Subcutaneous adipose tissue (tissue), 4 donors: ENCODE results near the gene NUDT2. TPM values are rescaled to one million over a fixed set of nuclear protein-coding genes. Genes with fewer than 3 reads are reported as not detected.

Experiments
- CTCF ChIP-seq: fragments of 450-650 bp; IDR thresholded peaks from one replicate; pipeline ENCODE4 v1.5.1; 2016; ENCODE audit warnings: low read depth, mild to moderate bottlenecking, control low read depth, antibody characterized with exemption, moderate library complexity
- total RNA-seq, 4 donors: library from RNA; depleted of rRNA; stranded (reverse); fragments of >200 nt; gene quantifications; one replicate each; pipeline ENCODE4 v1.1.0, GENCODE V29; 2016

The NUDT2 gene
- total RNA-seq, 4 donors from 2014 or later: 13.0 to 29.2 (median 21.6) TPM

DNA sequence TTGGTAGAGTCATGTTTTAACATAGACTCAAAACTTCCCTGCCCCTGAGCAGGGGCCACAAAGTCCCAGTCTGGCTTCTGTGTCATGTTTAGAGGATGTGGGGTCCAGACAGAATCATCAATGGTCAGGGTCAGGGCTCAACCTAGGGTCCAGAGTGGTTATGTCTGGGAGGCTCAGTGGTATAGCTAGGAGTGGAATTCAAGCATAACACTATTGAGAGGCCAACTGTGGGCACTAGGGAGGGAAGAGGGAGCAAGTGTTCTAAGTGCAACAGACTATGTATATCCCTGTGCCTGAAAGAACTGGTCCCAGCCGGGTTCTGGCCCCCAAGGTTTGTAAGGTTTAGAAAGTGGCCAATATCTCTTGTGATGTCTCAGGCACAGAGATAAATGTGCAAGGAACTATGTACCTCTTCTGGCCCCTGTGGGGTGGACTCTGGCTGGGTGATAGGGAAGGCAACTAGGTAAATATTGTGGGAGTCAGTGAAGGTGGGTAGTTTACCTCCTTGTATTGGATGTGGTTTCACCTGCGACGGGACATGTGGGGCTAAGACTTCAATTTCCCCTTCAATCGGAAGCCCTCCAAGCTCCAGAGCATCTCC lies 33.3 kb downstream of the NUDT2 start:
- no peak for TF ChIP-seq CTCF

DNA sequence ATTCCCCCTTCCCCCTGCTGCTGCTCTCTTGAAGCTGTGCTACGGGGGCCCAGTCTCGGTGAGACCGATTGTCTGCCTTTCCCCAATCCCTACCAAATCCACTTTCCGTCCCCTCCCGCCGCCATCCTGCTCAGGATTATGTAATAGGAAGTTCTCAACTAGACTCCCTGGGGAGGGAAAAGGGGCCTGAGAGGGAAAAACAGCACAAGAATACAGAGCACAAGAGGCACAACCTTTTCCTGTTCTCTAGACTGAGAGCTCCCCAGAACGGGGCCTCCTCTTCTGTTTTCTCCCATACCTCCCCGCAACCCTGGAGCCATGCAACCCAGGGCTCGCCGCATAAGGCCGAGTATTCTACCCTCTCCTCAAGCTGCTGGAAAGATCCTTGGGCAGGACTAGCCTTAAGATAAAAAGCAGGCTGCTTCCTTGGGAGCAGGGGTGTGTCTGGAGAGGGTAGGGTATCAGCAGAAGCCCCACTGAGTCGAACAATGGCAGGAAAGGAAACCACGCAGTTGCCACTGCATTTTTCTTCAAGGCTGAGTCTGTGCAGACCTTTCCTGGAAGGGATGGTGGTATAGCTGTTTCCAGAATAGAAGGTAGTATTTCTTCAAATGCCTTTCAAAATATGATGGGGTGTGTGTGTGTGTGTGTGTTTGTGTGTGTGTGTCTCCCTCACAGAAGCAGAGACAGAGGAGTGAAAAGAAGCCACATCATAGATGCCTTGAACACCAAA lies 34.4 kb downstream of the NUDT2 start:
- no peak for TF ChIP-seq CTCF

DNA sequence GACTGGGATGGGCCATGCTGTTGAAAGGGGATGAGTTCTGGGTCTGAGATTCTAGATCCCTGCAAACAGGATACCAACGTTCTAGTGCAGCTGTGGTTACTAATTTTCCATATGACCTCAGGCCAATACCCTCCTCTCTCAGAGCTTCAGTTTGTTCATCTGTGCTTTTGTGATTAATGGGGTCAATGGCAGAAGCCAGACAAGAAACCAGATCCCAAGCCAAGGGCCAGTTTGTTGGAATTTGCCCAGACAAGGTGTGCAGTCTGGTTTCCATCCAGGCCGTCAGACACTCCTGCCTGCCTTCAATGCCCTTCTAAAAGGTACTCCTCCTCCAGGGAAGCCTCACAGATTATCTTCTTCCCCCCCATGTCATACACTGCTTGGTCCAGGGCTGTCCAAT lies 35.9 kb downstream of the NUDT2 start:
- TF ChIP-seq CTCF: no peak

DNA sequence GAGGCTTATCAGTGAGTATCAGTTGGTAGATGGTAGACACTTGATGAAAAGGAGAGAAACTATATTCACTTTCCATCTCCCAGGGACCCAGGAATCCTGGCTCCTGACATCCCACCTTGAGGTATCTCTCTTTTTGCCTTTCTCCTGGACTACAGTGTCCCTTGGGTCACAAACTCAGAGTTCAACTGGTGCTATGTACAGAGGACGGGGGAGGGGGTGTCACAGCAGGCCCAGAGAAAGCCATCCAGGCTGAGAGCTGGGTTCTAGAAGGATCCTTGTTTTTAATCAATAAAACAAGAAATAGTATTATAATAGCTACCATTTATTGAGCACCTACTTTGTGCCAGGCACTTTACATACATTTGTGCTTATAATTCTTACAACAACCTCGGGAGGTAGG lies 37.0 kb downstream of the NUDT2 start:
- TF ChIP-seq CTCF: no peak

GRCh38 chr9:34369636-34370035 lies 40.3 kb downstream of the NUDT2 start:
- TF ChIP-seq CTCF: no peak

DNA sequence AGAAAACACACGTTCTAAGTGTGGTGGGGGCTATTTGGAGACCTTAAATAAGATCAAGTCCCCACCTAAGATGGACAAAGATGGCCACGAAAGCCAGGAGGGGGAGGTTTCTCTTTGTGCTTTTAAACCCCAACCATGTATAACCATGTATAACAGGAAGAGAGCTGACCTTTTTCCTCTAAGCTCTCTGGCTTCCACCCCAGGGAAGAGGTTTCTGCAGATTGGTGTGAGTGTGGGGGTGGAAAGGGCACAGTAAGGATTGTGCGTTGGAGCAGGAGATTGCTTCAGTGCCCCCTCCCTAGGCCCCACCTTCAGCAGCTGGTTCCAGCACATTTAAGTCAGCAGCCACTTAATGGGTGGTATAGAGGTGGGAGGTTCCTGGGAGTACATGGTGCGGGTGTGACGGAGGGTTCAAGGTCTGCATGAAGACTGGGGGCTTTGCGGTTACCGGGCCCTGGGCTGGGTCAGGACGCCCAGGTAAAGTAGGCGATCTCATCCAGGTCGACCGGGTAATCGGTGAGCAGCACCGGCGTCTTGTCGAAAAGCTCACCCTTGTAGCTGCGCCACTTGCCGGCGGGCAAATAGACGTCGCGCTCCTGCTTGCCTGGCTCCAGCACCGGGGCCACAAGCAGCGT lies 41.1 kb downstream of the NUDT2 start:
- TF ChIP-seq CTCF: no peak
